A673 (cell line): Measurements from ENCODE around the gene ZNF446.
A peak's percentile ranks its signal among the peaks of the same experiment; 100 is the strongest.

ENCODE experiments used
- EZH2 ChIP-seq: fragments of 200-600 bp; sonication (generic); IDR thresholded peaks from 2 replicates; pipeline ENCODE4 v1.6.1; 2017; ENCODE audit warnings: borderline replicate concordance, low read depth, mild to moderate bottlenecking, mixed read lengths, antibody characterized with exemption, low read length; ENCODE audit not compliant: poor library complexity, severe bottlenecking
- TF ChIP-seq, protein P1 (sequence below): fragments of 300-800, 200-600 bp; sonication (generic); conservative IDR thresholded peaks from 2 replicates; pipeline ENCODE4 v1.5.1; 2017; ENCODE audit warnings: low read depth, mild to moderate bottlenecking, antibody characterized with exemption, low read length, moderate library complexity, mixed read lengths

DNA sequence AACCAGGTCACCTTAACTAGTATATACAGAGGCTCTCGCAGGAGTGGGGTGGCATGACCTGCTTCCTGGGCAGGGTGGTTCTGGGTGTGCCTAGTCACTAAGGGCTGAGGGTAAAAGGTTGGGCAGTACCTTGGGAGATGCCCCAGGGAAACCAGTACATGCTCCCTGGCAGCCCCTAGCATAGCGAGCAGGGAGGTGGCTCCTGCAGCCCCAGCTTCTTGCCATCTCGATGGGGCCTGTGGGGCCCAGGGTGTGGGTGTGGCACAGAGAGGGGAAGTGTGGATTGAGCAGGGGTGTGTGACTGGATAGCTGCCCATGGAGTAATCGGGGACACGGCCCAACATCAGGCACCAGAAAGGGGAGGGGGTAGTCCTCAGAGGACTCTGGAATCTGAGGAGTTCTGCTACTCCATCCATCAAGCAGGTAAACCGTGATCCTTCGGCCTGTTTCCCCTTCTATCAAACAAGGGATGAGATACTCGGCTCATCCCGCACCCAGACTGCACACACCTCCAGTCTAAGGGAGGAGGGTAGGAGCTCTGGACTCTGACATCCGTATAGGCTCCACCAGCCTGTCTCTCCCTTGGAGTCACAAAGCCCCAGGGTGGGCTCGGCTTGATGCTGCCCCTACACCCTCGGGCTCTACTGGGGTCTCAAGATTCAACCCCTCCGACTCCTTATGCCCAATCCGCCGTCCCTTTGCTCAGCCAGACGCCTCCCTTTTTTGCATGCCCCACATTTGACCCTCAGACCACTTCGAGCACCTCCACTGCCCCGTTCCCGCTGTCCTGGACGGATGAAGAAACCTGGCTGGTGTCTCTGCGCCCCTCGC is 42.3 kb downstream of the ZNF446 start:
- TF ChIP-seq, protein P1, sequence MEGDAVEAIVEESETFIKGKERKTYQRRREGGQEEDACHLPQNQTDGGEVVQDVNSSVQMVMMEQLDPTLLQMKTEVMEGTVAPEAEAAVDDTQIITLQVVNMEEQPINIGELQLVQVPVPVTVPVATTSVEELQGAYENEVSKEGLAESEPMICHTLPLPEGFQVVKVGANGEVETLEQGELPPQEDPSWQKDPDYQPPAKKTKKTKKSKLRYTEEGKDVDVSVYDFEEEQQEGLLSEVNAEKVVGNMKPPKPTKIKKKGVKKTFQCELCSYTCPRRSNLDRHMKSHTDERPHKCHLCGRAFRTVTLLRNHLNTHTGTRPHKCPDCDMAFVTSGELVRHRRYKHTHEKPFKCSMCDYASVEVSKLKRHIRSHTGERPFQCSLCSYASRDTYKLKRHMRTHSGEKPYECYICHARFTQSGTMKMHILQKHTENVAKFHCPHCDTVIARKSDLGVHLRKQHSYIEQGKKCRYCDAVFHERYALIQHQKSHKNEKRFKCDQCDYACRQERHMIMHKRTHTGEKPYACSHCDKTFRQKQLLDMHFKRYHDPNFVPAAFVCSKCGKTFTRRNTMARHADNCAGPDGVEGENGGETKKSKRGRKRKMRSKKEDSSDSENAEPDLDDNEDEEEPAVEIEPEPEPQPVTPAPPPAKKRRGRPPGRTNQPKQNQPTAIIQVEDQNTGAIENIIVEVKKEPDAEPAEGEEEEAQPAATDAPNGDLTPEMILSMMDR = peak; percentile 63; the same call in 1 of the 2 replicates
- TF ChIP-seq EZH2 = no peak
